Activated CD8-positive, alpha-beta memory T cell treated with anti-CD3 and anti-CD28 coated beads, Interleukin-2, amount 10 ng/mL, durations not matched to agents 7 days and 5 days (primary cell): ENCODE results near the gene LBR. TPM values are rescaled to one million over a fixed set of nuclear protein-coding genes. Genes with fewer than 3 reads are reported as not detected.
A peak's percentile ranks its signal among the peaks of the same experiment; 100 is the strongest.
"Not testable (repeated sequence)": the region's sequence is repeated elsewhere in the genome, so short reads cannot be mapped to it uniquely, and the experiment has no call there.

Experiments used
- ATAC-seq: fragments of 150-1000 bp; cut with Tn5 transposase; one replicate; pipeline ENCODE4 v1.10.0; 2021; ENCODE audit warnings: moderate library complexity
- CTCF ChIA-PET: fragments of 350-600 bp; sonication (Branson Sonifier 250); formaldehyde crosslinking; loops from one replicate; lab custom pipeline; 2021; ENCODE audit warnings: antibody characterized with exemption; lab: Charles Lee
- DNase-seq: peaks from one replicate; pipeline ENCODE4 v3.0.0-alpha.2; 2020
- H3K27ac Mint-ChIP-seq: one replicate; pipeline ENCODE4 v1.8.0; 2021; ENCODE audit warnings: mild to moderate bottlenecking, mixed read lengths
- H3K27me3 Mint-ChIP-seq: one replicate; pipeline ENCODE4 v1.8.0; 2021; ENCODE audit warnings: mixed read lengths
- H3K36me3 Mint-ChIP-seq: one replicate; pipeline ENCODE4 v1.8.0; 2021; ENCODE audit warnings: mild to moderate bottlenecking, mixed read lengths
- H3K4me1 Mint-ChIP-seq: one replicate; pipeline ENCODE4 v1.8.0; 2021; ENCODE audit warnings: mixed read lengths
- H3K4me3 Mint-ChIP-seq: one replicate; pipeline ENCODE4 v1.8.0; 2021; ENCODE audit warnings: mild to moderate bottlenecking, moderate library complexity, mixed read lengths
- H3K9me3 Mint-ChIP-seq: one replicate; pipeline ENCODE4 v1.8.0; 2022; ENCODE audit warnings: low read depth, mixed read lengths
- total RNA-seq, 2 experiments: library from RNA; stranded (reverse); gene quantifications; one replicate each; pipeline ENCODE4 v1.2.3, GENCODE V29; 2021

LBR gene
- total RNA-seq: 100 to 1,000 TPM; 213 to 226 TPM

DNA sequence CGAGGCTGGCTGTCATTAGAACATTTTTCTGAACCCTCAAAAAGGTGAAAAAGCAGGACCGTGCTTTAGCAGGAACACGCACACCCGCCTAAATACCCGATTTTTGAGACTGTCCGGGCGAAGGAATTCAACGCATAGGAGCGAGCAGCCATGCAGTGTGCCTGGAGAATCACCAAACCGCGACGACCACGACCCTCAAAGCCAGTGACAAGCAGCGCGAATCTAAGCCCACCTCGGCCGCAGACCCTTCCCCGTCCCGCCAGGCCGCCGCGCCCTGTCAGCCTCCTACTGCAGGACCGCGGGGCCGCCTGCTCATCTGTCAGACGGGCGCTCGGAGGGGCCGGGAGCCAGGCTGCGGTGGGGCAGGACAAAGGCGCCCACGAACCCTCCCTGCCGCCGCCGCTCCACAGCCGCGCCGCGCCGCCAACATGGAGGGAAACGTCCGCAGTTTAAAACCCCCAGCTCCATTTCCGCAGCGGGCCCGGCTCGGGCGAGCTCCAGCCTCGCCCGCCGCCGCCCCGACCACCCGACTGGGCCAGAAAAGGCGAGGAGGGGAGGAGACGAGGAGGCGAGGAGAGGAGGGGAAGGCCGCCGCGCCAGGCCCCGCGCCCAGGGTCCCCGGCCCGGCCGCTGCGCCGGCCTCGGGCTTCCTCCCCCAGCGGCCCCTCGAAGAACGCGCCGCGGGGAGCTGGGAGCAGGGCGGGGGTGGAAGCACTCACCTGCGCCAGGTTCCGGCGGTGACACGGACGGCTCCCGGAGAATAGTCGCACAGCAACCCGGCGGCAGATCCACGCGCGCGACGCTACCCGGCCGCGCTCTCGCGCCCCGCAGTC lies at the start of gene LBR:
Gene LBR (minus strand): TSS at position 804 of the 833 bp plus-strand sequence. CDS start 3,963 bp downstream, outside the sequence.
- peaks cover 30% of the 10 kb centered on the region for H3K36me3 Mint-ChIP-seq
- peak within 1 kb of the TSS; percentile 98 for H3K27ac Mint-ChIP-seq
- ATAC-seq (no peak), DNase-seq (peak; percentile 65)
- CTCF ChIA-PET: interaction anchor here (0.6 to 8.7 kb wide), 7 partner anchors 14 to 48 kb away, joined by 3 to 101 read pairs (median 5); no protein-coding TSS in a partner anchor
- no peaks in the 10 kb centered on the region for H3K9me3 Mint-ChIP-seq
- H3K4me3 Mint-ChIP-seq: peak within 1 kb of the TSS; percentile 96
- H3K4me1 Mint-ChIP-seq: peaks cover 50% of the 10 kb centered on the region
- H3K27me3 Mint-ChIP-seq: no peaks in the 10 kb centered on the region

DNA sequence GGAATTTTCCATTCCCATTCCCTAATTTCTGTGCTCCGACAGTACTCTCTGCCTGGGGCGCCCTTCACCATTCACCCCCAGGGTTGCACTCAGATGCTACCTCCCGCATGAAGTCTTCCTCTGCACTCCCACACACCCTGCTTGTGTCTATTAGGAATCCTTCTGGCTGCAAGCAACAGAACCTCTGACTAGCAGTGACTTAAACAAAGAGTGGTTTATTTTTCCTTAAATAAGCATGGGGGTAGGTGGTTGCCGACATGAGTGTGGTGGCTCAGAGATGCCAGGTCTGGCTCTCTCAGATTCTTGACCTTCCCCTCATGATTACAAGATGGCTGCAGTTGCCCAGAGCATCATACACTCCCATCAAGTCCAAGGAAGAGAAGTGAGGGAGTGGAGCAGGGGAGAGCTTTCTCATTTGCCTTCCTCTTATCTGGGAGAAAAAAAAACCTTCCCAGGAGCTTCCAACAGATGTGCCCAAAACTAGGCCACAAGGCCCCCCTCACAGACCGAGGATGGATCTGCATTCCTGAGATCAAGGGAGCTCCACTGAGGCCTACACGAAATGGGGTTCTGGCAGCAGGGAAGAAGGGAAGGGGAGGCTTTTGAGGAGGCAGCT lies 49.6 kb upstream of the LBR start:
- CTCF ChIA-PET: interaction anchor here (0.8 to 5.8 kb wide), 16 partner anchors 10 to 510 kb away, joined by 3 to 49 read pairs (median 6); partner anchors contain the start of genes PYCR2, SRP9 and TMEM63A

DNA sequence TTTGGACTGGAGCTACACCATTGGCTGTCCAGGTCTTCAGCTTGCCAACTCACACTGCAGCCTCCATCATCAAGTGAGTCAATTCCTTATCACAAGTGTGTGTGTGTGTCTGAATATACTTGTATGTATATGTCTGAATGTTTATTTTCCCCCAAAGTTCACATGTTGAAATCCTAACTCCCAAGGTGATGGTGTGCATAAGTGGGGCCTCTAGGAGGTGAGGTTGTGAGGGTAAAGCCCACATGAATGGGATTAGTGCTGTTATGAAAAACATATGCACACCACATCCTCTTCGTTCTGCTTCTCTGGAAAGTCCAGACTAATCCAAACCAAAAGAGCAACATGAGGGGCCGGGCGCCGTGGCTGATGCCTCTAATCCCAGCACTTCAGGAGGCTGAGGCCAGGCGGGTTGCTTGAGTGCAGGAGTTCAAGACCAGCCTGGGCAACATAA lies 48.7 kb upstream of the LBR start:
- ATAC-seq: no peak
- no peak for DNase-seq
- CTCF ChIA-PET: interaction anchor here (1.0 to 5.8 kb wide), 13 partner anchors 9 to 502 kb away, joined by 3 to 49 read pairs (median 8); partner anchors contain the start of genes PYCR2, SRP9 and TMEM63A
- H3K27ac Mint-ChIP-seq: peak overlapping the region; percentile 14
- no peak overlapping the region for H3K4me3 Mint-ChIP-seq
- peaks cover 5% of the 10 kb centered on the region for H3K27me3 Mint-ChIP-seq
- no peaks in the 10 kb centered on the region for H3K36me3 Mint-ChIP-seq
- no peaks in the 10 kb centered on the region for H3K9me3 Mint-ChIP-seq
- peaks cover 34% of the 10 kb centered on the region for H3K4me1 Mint-ChIP-seq

More for the DNA sequence above, 49.6 kb upstream of the LBR start:
- Mint-ChIP-seq H3K4me3 (no peak overlapping the region), H3K36me3 (no peaks in the 10 kb centered on the region), H3K27ac (peak overlapping the region; percentile 77), H3K4me1 (peaks cover 34% of the 10 kb centered on the region), H3K27me3 (peaks cover 5% of the 10 kb centered on the region), H3K9me3 (no peaks in the 10 kb centered on the region)
- ATAC-seq: no peak
- no peak for DNase-seq

DNA sequence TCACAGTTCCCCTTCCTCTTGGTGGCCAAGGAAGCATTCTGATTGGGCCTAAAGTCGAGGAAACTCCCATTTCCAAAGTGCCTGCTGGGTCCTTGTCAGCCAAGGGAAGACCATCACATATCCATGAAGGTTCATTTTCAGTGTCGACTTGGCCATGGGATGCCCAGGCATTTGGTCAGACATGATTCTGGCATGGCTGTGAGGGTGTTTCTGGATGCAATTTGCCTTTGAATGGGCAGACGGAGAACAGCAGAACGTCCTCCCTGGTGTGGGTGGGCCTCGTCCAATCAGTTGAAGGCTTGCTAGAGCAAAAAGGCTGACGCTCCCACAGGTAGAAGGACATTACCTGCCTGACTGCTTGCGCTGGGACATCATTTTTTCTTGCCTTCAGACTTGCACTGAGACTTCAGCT lies 48.3 kb upstream of the LBR start:
- ATAC-seq: no peak
- DNase-seq: no peak
- H3K4me3 Mint-ChIP-seq: no peak overlapping the region
- no peaks in the 10 kb centered on the region for H3K9me3 Mint-ChIP-seq
- no peak overlapping the region for H3K27ac Mint-ChIP-seq
- H3K4me1 Mint-ChIP-seq: peaks cover 34% of the 10 kb centered on the region
- peaks cover 5% of the 10 kb centered on the region for H3K27me3 Mint-ChIP-seq
- H3K36me3 Mint-ChIP-seq: no peaks in the 10 kb centered on the region
- CTCF ChIA-PET: interaction anchor here (0.9 to 5.8 kb wide), 16 partner anchors 11 to 505 kb away, joined by 3 to 49 read pairs (median 6); partner anchors contain the start of genes LBR, SRP9 and TMEM63A

DNA sequence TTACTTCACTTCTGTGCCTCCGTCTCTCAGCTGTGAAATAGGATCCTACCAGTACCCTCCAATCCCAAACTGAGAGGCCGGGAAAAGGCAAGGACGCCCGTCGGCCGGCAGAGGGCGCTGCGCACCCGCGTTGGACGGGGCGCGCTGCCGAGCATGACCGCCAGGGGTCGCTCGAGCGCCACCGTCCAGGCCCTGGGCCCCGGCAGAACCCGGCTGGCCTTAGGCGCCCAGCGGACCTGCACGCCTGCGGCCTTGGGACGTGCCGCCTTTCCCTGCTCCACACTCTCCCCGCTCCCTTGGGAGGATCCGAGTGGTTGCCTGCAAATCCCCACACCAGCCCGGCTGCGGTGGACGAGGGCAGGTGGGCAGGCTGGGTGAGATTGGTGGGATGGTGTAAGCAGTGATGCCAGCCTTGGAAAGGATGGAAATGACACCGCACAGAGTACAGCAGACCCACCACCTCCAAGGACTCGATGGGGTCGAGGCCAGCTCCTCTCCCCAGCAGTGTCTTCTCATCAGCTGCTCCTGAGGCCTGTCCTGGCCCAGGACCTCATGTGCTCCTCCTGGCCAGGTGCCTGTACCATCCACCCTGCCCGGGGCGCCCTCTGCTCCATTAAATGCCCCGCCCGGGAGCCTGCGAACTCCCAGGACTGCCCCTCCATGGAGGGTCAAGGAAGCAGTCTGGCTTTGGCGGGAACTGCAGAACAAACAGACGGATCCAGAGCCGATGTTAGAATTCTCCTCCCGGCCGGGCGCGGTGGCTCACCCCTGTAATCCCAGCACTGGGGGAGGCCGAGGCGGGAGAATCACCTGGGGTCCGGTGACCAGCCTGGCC lies 47.4 kb upstream of the LBR start:
- H3K36me3 Mint-ChIP-seq: no peaks in the 10 kb centered on the region
- H3K27me3 Mint-ChIP-seq: peaks cover 5% of the 10 kb centered on the region
- DNase-seq (peak; percentile 67), ATAC-seq (peak; percentile 79)
- CTCF ChIA-PET: interaction anchor here (0.5 to 5.8 kb wide), 54 partner anchors 8 to 521 kb away, joined by 3 to 49 read pairs (median 4); partner anchors contain the start of genes LBR, PYCR2, SRP9 and TMEM63A
- H3K4me1 Mint-ChIP-seq: peaks cover 34% of the 10 kb centered on the region
- no peak overlapping the region for H3K4me3 Mint-ChIP-seq
- H3K9me3 Mint-ChIP-seq: no peaks in the 10 kb centered on the region
- H3K27ac Mint-ChIP-seq: no peak overlapping the region

DNA sequence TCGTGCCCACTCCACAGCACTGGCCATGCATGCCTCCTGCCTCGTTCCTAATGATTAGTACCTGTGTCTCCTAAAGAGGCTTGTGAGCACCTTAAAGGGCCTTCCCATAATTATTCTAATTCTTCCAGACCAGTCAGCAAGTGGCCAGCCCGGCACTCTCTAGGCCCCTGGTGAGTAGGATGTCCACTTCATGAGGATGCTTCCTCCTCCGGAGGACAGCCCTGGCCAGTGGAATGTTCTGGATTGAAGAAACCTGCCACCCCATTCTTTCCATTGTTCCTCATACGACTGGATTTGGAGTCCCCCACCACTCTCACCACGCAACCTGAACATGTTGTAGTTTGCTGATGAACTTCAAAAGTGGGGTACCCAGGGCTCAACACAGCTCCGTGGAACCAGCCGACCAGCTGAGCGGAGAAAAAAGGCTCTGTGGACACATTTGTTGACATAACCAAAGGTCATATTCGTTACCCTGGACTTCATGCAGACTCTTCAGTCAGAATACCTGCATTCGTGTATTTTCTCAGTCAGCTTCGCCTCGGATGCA lies 46.7 kb upstream of the LBR start:
- H3K4me3 Mint-ChIP-seq: no peak overlapping the region
- H3K27me3 Mint-ChIP-seq: peaks cover 5% of the 10 kb centered on the region
- no peak for ATAC-seq
- peaks cover 34% of the 10 kb centered on the region for H3K4me1 Mint-ChIP-seq
- DNase-seq: no peak
- no peaks in the 10 kb centered on the region for H3K36me3 Mint-ChIP-seq
- CTCF ChIA-PET: interaction anchor here (0.5 to 5.8 kb wide), 44 partner anchors 8 to 522 kb away, joined by 3 to 49 read pairs (median 4); partner anchors contain the start of genes PYCR2, SRP9 and TMEM63A
- H3K9me3 Mint-ChIP-seq: no peaks in the 10 kb centered on the region
- H3K27ac Mint-ChIP-seq: no peak overlapping the region

DNA sequence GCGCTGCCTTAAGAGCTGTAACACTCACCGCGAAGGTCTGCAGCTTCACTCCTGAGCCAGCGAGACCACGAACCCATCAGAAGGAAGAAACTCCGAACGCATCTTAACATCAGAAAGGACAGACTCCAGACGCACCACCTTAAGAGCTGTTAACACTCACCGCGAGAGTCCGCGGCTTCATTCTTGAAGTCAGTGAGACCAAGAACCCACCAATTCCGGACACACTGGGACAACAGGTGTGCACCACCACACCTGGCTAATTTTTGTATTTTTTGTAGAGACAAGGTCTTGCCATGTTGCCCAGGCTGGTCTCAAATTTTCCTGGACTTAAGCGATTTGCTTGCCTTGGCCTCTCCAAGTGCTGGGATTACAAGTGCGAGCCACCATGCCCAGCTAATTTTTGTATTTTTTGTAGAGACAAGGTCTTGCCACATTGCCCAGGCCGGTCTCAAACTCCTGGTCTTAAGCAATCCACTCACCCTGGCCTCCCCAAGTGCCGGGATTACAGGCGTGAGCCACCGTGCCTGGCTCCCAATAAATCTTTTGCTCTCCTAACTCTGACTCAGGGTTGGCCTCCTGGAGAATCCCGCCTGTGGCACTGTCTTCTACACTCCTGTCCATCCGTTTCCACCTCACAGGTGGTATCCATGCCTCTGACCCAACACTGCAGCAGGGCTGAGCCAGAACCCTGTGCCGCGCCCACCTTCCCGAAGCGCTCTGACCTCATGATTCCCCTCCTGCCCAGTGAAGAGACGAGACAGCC lies 46.0 kb upstream of the LBR start:
- H3K9me3 Mint-ChIP-seq, ATAC-seq, H3K36me3 Mint-ChIP-seq, H3K27me3 Mint-ChIP-seq, H3K4me3 Mint-ChIP-seq, H3K27ac Mint-ChIP-seq, DNase-seq: not testable (repeated sequence)
- CTCF ChIA-PET: interaction anchor here (0.7 to 5.8 kb wide), 32 partner anchors 9 to 517 kb away, joined by 3 to 49 read pairs (median 5); partner anchors contain the start of genes LBR, PYCR2, SRP9 and TMEM63A
- H3K4me1 Mint-ChIP-seq: peaks cover 39% of the 10 kb centered on the region

DNA sequence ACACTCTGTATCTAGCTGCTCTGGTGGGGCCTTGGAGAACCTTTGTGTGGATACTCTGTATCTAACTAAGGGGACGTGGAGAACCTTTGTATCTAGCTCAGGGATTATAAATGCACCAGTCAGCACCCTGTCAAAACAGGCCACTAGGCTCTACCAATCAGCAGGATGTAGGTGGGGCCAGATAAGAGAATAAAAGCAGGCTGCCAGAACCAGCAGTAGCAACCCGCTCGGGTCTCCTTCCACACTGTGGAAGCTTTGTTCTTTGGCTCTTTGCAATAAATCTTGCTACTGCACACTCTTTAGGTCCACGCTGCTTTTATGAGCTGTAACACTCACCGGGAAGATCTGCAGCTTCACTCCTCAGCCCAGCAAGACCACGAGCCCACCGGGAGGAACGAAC lies 45.4 kb upstream of the LBR start:
- H3K36me3 Mint-ChIP-seq, H3K27me3 Mint-ChIP-seq, ATAC-seq, H3K4me3 Mint-ChIP-seq, H3K9me3 Mint-ChIP-seq, DNase-seq, H3K27ac Mint-ChIP-seq: not testable (repeated sequence)
- CTCF ChIA-PET: interaction anchor here (0.6 to 5.8 kb wide), 12 partner anchors 10 to 514 kb away, joined by 3 to 49 read pairs (median 4); partner anchors contain the start of genes LBR and TMEM63A
- peaks cover 43% of the 10 kb centered on the region for H3K4me1 Mint-ChIP-seq

DNA sequence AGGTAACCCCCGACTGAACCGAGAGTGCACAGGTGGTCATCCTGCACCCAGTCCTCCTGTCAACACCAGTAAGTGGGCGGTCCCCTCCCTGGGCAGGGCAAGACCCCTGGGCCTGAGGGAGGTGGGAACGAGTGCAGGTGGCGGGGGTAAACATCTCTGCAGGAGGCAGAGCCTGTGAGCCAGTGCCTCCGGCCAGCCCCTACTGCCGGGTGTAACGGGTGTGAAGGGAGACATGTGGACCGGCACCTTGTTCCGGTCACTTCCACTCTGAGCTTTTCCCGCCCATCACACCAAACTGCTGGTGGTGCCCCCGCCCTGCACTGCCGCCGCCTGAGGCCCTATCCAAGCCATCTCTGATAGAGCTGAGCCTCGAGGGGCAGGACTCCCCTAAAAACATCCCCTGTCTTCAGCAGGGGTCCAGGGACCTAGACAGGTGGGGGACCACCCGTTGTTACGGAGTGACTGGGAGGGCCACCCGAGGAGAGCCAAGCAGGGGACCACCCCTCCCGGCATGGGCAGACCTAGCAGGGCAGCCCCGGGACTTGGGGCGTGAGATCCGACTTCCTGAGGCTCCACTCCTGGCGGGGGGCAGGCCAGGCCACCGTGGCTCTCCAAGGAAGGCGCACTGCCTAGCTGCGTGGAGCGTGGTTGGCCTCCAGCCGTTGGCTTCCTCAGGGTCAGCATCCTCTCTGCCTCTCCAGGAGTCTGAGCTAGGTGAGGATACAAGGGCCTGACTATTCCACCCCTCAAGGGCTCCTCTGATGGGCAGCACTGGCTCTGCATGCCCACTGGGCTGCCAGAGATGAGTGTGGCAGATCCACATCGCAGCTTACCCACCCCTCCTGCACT lies 43.8 kb upstream of the LBR start:
- H3K9me3 Mint-ChIP-seq: no peaks in the 10 kb centered on the region
- H3K4me3 Mint-ChIP-seq: no peak overlapping the region
- ATAC-seq: no peak
- H3K4me1 Mint-ChIP-seq: peaks cover 33% of the 10 kb centered on the region
- no peaks in the 10 kb centered on the region for H3K27me3 Mint-ChIP-seq
- H3K27ac Mint-ChIP-seq: no peak overlapping the region
- H3K36me3 Mint-ChIP-seq: no peaks in the 10 kb centered on the region
- no peak for DNase-seq
- CTCF ChIA-PET: interaction anchor here (1.1 to 1.3 kb wide), 4 partner anchors 9 to 591 kb away, joined by 3 to 5 read pairs (median 4); partner anchors contain the start of gene H3-3A

DNA sequence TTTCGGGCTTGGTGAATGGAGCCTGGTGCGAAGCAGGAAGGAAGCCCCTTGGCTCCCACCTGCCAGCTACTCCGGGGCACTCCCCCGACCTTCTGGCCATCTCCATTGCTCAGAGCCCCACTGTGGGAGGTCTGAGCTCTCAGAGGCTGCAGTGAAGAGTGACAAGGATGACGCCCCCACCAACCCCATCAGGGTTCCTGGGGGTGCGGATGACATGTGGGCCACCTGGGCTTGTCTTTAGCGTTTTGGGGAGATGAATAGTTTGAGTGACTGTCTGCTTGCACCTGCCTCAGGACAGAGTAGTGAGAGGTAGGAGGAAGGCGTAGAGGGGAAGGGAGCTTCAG lies 43.2 kb upstream of the LBR start:
- no peak overlapping the region for H3K27ac Mint-ChIP-seq
- no peaks in the 10 kb centered on the region for H3K36me3 Mint-ChIP-seq
- DNase-seq: no peak
- CTCF ChIA-PET: interaction anchor here (0.8 to 1.2 kb wide), 2 partner anchors 27 to 591 kb away, joined by 4 read pairs; partner anchors contain the start of gene H3-3A
- H3K4me3 Mint-ChIP-seq: no peak overlapping the region
- no peaks in the 10 kb centered on the region for H3K27me3 Mint-ChIP-seq
- ATAC-seq: no peak
- H3K9me3 Mint-ChIP-seq: no peaks in the 10 kb centered on the region
- H3K4me1 Mint-ChIP-seq: peaks cover 32% of the 10 kb centered on the region
